GM21390 (cell line): Measurements from ENCODE around the gene THSD4.
"Not testable (repeated sequence)": the region's sequence is repeated elsewhere in the genome, so short reads cannot be mapped to it uniquely, and the experiment has no call there.

Experiments
- ATAC-seq: cut with Tn5 transposase; IDR thresholded peaks from one replicate; pipeline ENCODE4 v1.9.1; 2021; ENCODE audit not compliant: unreplicated experiment

THSD4 gene

DNA sequence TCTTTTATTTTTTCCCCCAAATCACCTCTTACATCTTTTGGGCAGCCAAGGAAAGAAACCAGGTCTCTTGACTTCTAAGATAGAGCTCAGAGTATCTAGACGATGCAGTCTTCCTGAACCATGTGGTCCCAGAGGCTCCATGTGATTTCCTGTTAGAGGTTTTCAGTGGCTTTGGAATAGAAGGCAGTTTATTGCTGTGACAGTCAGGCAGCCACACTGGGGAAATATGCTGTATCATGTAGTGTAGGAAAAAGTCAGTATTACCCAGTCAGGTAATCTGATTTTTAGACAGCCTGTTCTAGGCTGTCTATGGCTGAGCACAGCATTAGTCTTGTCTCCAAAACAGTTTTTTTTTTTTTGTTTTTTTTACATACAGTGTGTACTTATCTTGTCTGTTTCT is 294.3 kb downstream of the THSD4 start:
- ATAC-seq: no peak

DNA sequence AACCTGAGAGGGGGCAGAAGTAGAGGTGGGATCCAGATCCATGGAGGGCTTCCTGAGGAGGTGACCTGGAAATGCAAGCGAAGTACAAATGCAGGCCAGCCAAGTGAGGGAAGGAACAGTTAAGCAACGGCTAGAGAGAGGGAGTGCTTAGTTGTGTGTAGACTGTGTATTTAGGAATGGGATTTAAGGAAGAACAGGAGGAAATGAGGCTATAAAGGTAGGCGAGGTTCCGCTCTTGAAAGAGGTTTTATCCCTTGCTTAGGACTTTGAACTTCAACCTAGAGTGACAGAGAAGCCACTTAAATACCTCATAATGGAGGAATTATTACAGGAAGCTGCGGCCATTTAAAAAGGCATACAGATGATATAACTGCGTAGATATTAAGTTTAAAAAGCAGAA is 295.1 kb downstream of the THSD4 start:
- ATAC-seq: no peak

DNA sequence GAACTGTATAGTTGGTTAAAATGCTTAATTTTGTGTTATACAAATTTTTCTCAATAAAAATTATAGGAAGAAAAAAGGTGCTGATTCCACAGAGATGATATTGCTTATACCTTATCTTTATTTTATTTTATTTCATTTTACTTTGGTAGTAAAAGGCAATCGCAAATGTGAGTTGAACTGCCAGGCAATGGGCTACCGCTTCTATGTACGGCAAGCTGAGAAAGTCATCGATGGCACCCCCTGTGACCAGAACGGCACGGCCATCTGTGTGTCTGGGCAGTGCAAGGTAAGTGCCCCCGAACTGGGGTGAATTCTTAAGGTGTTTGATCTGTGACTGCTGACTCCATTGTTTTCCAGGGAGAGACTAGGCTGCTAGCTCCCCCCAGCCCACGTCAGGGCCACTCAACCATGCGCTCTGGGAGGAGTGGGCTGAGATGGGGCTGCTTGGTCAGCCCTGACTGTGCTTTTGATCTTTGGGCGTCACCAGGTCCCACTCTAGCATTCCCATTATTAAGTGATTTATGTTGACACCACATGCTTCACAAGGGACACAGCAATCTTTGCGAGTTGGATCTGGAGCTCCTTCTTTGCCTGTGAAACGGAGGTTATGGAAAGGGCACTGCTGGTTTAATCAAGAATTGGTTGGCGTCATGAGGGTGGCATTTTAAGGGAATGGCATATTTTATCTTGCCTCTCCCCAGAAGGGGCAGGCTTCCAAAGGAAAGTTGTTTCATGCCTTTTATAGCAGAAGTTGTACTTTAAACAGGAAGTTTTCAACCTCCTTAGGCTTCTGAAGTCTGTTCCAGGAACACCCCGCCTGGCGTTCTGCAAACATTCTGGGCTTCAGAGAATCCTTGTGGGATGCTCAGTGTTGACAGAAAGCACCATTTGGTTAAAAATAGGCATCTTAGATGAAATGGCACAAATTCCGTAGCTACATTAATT is 296.5 kb downstream of the THSD4 start:
- ATAC-seq: no peak

- no peak for ATAC-seq
These were observed 298.1 kb downstream of the THSD4 start for GRCh38 chr15:71413419-71413818.

DNA sequence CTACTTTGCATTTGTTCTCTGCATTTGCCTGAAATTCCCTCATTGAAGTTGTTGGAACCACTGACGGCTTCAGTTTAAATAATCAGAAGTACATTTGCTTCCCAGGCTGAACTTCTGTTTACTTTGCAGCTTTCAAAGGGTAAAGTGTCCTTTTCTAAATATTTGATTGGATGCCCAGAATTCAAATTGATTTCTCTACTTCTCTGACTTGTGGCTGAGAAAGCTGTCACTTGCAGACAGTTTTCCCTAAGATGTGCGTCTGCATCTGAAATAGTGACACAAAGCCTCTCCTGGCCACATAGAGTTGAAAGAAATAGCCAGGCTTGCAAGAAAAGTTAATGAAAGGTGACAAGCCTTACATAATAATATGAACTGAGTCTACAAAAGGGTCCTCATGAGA is 299.6 kb downstream of the THSD4 start:
- no peak for ATAC-seq

DNA sequence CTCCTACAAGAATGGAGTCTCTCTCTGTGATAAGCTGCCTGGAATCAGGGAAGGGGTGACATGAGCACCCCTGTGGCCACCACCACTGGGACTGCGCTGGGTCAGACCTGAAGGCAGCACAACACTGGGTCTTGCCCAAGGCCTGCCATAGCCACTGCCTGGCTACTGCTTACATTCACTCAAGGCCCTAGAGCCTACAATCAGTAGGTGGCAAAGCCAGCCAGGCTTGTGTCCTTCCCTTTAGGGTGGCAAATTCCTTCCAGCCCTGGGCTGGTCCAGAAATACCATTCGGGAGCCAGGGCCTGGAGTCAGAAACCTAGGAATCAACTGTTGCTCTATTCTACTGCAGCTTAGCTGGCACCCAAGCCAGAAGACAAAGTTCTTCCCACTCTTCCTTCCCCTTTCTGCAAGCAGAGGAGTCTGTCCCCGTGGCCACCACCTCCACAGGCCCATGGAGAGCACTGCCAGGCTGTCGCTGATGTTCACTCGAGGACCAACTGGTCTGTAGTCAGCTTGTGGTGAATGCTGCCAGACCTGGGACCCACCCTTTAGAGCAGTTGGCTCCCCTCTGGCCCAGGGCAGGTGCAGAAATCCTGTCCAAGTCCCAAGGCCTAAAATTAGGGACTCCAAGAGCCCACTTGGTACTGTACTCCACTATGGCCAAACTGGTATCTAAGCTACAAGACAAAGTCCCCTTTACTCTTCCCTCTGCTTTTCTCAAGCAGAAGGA is 307.4 kb downstream of the THSD4 start:
- no peak for ATAC-seq

- ATAC-seq: no peak
These were observed 309.5 kb downstream of the THSD4 start for GRCh38 chr15:71424765-71425164.

GRCh38 chr15:71425388-71425787 is 310.1 kb downstream of the THSD4 start:
- ATAC-seq: no peak

GRCh38 chr15:71426792-71427191 is 311.5 kb downstream of the THSD4 start:
- ATAC-seq: no peak

DNA sequence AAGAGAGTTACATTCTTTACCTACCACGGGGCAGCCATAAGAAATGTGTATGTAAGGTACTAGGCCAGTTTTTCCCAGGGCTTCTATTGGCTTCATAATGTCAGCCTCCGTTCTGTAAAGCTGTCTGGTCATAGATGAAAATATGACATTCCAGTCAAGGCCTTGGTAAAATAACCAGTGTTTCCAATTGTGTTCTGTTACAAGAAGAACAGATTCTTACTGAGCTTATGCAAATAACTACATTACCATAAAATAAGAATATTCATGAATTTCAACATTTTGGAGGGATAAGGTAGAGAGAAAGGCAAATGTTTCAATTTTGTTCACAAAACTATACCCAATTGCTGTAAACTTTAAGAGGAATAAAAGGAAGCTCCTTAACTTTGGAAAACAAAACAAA is 315.5 kb downstream of the THSD4 start:
- no peak for ATAC-seq

DNA sequence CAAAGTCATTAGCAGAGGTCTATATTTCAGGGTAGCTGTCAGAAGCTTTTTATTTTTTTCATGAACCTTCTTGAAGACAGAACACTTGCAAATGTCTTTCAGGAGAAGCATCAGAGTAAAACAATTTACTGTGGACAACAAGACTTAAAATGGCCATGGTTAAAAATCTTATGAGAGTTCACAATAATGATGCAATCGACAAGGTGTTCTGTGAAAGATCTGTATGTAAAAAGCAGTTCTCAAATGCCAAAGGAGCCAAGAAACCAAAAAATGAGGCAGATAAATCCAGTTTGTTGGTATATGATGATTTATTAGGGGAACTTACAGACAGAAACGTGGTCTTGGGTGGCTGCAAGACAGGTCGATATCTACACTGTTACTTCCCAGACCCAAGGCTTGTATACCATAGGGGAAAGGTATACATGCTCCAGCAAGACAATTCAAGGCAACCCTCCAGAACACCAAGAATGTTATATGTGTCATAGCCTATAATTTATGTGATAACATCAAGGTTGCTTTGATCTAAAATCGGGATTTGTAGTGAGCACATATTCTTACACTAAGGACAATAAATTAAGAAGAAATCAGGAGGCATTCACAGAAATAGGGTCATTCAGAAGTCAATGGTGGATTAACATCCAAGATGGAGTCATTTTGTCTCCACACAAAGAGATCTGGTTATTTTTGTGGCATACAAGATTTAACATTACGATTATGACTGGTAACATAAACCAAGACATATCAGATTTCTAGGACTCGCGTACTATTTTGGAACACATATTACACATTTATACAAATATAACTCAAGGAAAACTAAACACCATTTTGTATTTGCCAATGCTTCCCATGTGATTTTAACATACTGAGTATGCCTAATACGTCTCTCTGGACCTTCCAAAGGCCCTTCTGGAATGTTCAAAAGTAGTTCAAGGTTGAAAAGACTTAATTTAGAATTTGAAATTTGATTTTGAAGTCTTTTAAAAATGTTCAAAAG is 316.4 kb downstream of the THSD4 start:
- ATAC-seq: no peak

GRCh38 chr15:71433402-71433801 is 318.1 kb downstream of the THSD4 start:
- ATAC-seq: no peak

GRCh38 chr15:71434774-71435173 is 319.5 kb downstream of the THSD4 start:
- no peak for ATAC-seq

GRCh38 chr15:71435552-71435951 is 320.3 kb downstream of the THSD4 start:
- ATAC-seq: no peak

DNA sequence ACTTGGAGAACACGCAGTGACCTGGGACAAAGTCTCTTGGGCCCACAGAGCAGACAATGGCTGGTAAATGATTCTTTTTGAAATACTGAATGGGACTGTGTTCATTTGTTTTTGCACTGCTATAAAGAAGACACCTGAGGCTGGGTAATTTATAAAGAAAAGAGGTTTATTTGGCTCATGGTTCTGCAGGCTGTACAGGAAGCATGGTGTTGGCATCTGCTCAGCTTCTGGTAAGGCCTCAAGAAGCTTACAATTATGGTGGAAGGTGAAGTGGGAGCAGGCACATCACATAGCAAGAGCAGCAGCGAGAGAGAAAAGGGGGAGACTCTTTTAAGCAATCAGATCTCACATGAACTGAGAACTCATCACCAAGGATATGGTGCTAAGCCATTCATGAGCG is 321.6 kb downstream of the THSD4 start:
- ATAC-seq: no peak

GRCh38 chr15:71437404-71437803 is 322.1 kb downstream of the THSD4 start:
- ATAC-seq: no peak

DNA sequence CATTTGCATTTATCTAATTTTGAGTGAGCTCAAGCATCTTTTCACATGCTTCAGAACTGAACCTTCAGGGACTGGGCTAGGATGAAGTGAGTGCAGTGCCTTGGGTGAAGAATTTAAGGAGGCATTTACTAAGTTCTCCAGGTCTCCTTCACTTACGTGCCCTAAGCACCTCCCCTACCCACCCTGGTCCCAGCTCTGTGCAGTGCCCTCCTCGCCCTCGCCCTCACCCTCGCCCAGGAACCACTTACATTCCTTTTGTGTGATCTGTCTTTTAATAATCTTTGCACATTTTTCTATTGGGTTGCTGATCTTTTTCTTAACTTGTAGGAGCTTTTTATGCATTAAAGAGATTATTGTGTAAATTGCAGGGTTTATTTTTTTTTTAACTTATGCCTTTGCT is 322.6 kb downstream of the THSD4 start:
- ATAC-seq: no peak

DNA sequence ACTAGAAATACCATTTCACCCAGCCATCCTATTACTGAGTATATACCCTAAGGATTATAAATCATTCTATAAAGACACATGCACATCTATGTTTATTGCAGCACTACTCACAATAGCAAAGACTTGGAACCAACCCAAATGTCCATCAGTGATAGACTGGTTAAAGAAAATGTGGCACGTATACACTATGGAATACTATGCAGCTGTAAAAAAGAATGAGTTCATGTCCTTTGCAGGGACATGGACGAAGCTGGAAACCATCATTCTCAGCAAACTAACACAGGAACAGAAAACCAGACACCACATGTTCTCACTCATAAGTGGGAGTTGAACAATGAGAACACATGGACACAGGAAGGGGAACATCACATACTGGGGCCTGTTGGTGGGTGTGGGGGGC is 324.2 kb downstream of the THSD4 start:
- not testable (repeated sequence) for ATAC-seq

DNA sequence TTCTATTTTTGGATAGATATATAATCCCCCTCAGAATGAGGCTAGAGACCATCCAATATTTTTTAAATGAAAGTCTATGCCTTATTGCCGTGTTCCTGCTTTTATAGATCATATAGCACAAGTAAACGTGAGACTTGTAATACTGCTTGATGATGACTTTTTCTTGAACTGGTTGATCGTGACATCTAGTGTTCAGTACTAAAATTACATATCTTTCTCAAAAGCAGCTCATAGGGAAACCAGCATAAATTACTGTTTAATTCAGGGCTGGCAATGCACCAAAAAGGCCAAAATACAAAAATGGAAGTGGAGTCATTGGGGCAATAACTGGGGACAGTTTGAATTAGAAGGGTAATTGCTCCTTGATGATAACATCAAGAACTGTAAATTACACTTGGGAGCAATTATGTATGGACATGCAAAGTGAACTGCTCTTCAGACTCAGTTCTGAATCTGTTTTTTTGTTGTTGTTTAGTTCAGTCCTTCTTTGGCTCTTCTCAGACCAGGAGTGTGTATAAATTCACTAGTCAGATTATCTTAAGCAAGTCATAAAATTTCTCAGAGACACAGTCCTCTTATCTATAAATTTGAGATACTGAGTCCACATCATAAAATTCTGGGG is 325.3 kb downstream of the THSD4 start:
- ATAC-seq: no peak

- no peak for ATAC-seq
These were observed 328.3 kb downstream of the THSD4 start for GRCh38 chr15:71443538-71443937.
